ENCODE data around the gene GSS.

GRCh38 chr20:34970193-34970840 is 14.7 kb upstream of the GSS start:
- TF ChIP-seq ZBTB33 (IDR thresholded peaks at IDR 0.05; ENCODE audit: extremely low read depth, insufficient replicate concordance, low read length) (no peak), POLR2A (IDR thresholded peaks at IDR 0.05; ENCODE audit: borderline replicate concordance, extremely low read depth, insufficient read depth, insufficient read length) (no peak), EGR1 (IDR thresholded peaks at IDR 0.05; ENCODE audit: low read depth) (no peak), CTCF (IDR thresholded peaks at IDR 0.05 in 2 of 3, conservative IDR thresholded peaks at IDR 0.05 in 1 of 3; ENCODE audit: borderline replicate concordance in 1 of 3, insufficient read depth in 1 of 3, low read depth in 2 of 3, low read length in 2 of 3) (no peak), MAX (IDR thresholded peaks at IDR 0.05) (no peak), TCF7L2 (IDR thresholded peaks at IDR 0.05; ENCODE audit: borderline replicate concordance, extremely low read depth, insufficient read depth, insufficient read length) (no peak), POLR2AphosphoS5 (IDR thresholded peaks at IDR 0.05; ENCODE audit: low read depth, low read length) (no peak), CEBPB (IDR thresholded peaks at IDR 0.05; ENCODE audit: low read depth) (no peak), EZH2 (IDR thresholded peaks at IDR 0.05) (no peak), RAD21 (IDR thresholded peaks at IDR 0.05; ENCODE audit: low read depth) (no peak), FOSL1 (IDR thresholded peaks at IDR 0.05; ENCODE audit: low read depth) (no peak), EZH2phosphoT487 (IDR thresholded peaks at IDR 0.05; ENCODE audit: borderline replicate concordance) (no peak), REST (IDR thresholded peaks at IDR 0.05; ENCODE audit: low read depth) (no peak)

Measured in HCT116 (cell line).